Lower leg skin (tissue), 3 donors: ENCODE measurements around the gene RDH12.

Experiments used
- POLR2A ChIP-seq, 2 donors: fragments of 450-650 bp; IDR thresholded peaks; one replicate each; pipeline ENCODE4 v1.6.1; 2016 to 2017; ENCODE audit warnings: antibody characterized with exemption in 2 of 2, mild to moderate bottlenecking in 1 of 2, moderate library complexity in 1 of 2
- TF ChIP-seq, protein P1 (sequence below), 3 donors: fragments of 450-650 bp; IDR thresholded peaks; one replicate each; pipeline ENCODE4 v1.5.1; 2016; ENCODE audit warnings: antibody characterized with exemption in 3 of 3, mild to moderate bottlenecking in 3 of 3, moderate library complexity in 2 of 3

- no peak for TF ChIP-seq POLR2A (IDR thresholded peaks at IDR 0.05)
- TF ChIP-seq, protein P1, sequence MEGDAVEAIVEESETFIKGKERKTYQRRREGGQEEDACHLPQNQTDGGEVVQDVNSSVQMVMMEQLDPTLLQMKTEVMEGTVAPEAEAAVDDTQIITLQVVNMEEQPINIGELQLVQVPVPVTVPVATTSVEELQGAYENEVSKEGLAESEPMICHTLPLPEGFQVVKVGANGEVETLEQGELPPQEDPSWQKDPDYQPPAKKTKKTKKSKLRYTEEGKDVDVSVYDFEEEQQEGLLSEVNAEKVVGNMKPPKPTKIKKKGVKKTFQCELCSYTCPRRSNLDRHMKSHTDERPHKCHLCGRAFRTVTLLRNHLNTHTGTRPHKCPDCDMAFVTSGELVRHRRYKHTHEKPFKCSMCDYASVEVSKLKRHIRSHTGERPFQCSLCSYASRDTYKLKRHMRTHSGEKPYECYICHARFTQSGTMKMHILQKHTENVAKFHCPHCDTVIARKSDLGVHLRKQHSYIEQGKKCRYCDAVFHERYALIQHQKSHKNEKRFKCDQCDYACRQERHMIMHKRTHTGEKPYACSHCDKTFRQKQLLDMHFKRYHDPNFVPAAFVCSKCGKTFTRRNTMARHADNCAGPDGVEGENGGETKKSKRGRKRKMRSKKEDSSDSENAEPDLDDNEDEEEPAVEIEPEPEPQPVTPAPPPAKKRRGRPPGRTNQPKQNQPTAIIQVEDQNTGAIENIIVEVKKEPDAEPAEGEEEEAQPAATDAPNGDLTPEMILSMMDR (IDR thresholded peaks at IDR 0.05), result no peak
Measured at GRCh38 chr14:67683842-67684241, 17.8 kb upstream of the RDH12 start.
